Astrocyte (in vitro differentiated cells and primary cell): ENCODE data around the gene SCAI. TPM values are rescaled to one million over a fixed set of nuclear protein-coding genes. Genes with fewer than 3 reads are reported as not detected.

Experiments used
- DNase-seq: peaks from one replicate; pipeline ENCODE4 v3.0.0-alpha.2; 2010; ENCODE audit warnings: low read depth
- FAIRE-seq: peaks from 2 replicates; lab custom pipeline; 2011; peaks lifted over from hg19 to GRCh38; lab: Jason Lieb, UNC
- H2AFZ ChIP-seq: 2 replicates; pipeline ENCODE4 v1.6.0; 2012; ENCODE audit warnings: low read depth, low read length, inconsistent platforms
- H3K27ac ChIP-seq: 2 replicates; pipeline ENCODE4 v1.5.1; 2011; ENCODE audit warnings: low read depth, low read length, inconsistent platforms
- H3K27me3 ChIP-seq: 2 replicates; pipeline ENCODE4 v1.6.0; 2011; ENCODE audit warnings: low read length, inconsistent platforms; ENCODE audit not compliant: insufficient read depth
- H3K36me3 ChIP-seq: 2 replicates; pipeline ENCODE4 v1.5.1; 2011; ENCODE audit warnings: low read length, inconsistent platforms; ENCODE audit not compliant: insufficient read depth
- H3K4me1 ChIP-seq: 2 replicates; pipeline ENCODE4 v1.5.1; 2011; ENCODE audit warnings: low read length, inconsistent platforms; ENCODE audit not compliant: insufficient read depth
- H3K4me2 ChIP-seq: 2 replicates; pipeline ENCODE4 v1.6.0; 2012; ENCODE audit warnings: low read length, inconsistent platforms
- H3K4me3 ChIP-seq: 2 replicates; pipeline ENCODE4 v1.5.1; 2011; ENCODE audit warnings: low read depth, mild to moderate bottlenecking, low read length, inconsistent platforms; ENCODE audit not compliant: insufficient read depth
- H3K79me2 ChIP-seq: 2 replicates; pipeline ENCODE4 v1.6.0; 2012; ENCODE audit warnings: mild to moderate bottlenecking, low read length, inconsistent platforms; ENCODE audit not compliant: insufficient read depth
- H3K9ac ChIP-seq: 2 replicates; pipeline ENCODE4 v1.6.0; 2012; ENCODE audit warnings: mild to moderate bottlenecking, low read length, inconsistent platforms
- H3K9me3 ChIP-seq: 2 replicates; pipeline ENCODE4 v1.5.1; 2012; ENCODE audit warnings: low read depth, mild to moderate bottlenecking, low read length, inconsistent platforms; ENCODE audit not compliant: insufficient read depth
- H4K20me1 ChIP-seq: 2 replicates; pipeline ENCODE4 v1.6.0; 2012; ENCODE audit warnings: low read length, inconsistent platforms; ENCODE audit not compliant: insufficient read depth
- H3K27ac Mint-ChIP-seq: one replicate; pipeline ENCODE4 v1.8.0; 2021; ENCODE audit warnings: mild to moderate bottlenecking, mixed read lengths; ENCODE audit not compliant: unreplicated experiment
- H3K27me3 Mint-ChIP-seq: one replicate; pipeline ENCODE4 v1.8.0; 2021; ENCODE audit warnings: low read depth, mixed read lengths; ENCODE audit not compliant: unreplicated experiment
- H3K36me3 Mint-ChIP-seq: one replicate; pipeline ENCODE4 v1.8.0; 2021; ENCODE audit warnings: low read depth, mixed read lengths; ENCODE audit not compliant: unreplicated experiment
- H3K4me1 Mint-ChIP-seq: one replicate; pipeline ENCODE4 v1.8.0; 2021; ENCODE audit warnings: low read depth, mixed read lengths; ENCODE audit not compliant: unreplicated experiment
- H3K4me3 Mint-ChIP-seq: one replicate; pipeline ENCODE4 v1.8.0; 2021; ENCODE audit warnings: mild to moderate bottlenecking, moderate library complexity, mixed read lengths; ENCODE audit not compliant: unreplicated experiment
- H3K9me3 Mint-ChIP-seq: one replicate; pipeline ENCODE4 v1.8.0; 2021; ENCODE audit warnings: mild to moderate bottlenecking, mixed read lengths; ENCODE audit not compliant: unreplicated experiment
- EZH2 ChIP-seq: IDR thresholded peaks from 2 replicates; pipeline ENCODE4 v1.6.1; 2012; ENCODE audit warnings: mild to moderate bottlenecking, low read length, inconsistent platforms; ENCODE audit not compliant: insufficient read depth
- total RNA-seq: library from RNA; stranded (reverse); gene quantifications from 2 replicates; pipeline ENCODE4 v1.2.1, GENCODE V29; 2021
- TF ChIP-seq, protein P1 (sequence below): IDR thresholded peaks from 2 replicates; pipeline ENCODE4 v1.5.1; 2011; ENCODE audit warnings: low read depth, mild to moderate bottlenecking, inconsistent platforms, low read length, moderate library complexity; ENCODE audit not compliant: insufficient read depth

The SCAI gene
- total RNA-seq, 1 donor from 2014 or later = 6.8 TPM

DNA sequence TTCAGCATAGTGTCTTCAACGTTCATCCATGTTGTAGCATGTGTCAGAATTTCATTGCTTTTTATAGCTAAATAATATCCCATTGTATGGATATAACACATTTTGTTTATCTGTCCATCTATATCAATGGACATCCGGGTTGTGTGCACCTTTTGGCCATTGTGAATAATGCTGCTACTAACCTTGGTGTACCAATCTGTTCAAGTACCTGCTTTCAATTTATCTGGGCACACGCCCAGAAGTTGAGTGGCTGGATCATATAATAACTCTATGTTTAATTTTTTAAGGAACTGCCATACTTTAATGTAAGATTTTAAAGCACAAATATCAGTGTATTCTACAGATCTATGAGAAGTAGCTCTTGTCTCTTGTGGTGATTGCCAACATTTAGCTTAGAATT, 43.5 kb downstream of the SCAI start:
- H3K27me3 Mint-ChIP-seq = no peaks in the 10 kb centered on the region

DNA sequence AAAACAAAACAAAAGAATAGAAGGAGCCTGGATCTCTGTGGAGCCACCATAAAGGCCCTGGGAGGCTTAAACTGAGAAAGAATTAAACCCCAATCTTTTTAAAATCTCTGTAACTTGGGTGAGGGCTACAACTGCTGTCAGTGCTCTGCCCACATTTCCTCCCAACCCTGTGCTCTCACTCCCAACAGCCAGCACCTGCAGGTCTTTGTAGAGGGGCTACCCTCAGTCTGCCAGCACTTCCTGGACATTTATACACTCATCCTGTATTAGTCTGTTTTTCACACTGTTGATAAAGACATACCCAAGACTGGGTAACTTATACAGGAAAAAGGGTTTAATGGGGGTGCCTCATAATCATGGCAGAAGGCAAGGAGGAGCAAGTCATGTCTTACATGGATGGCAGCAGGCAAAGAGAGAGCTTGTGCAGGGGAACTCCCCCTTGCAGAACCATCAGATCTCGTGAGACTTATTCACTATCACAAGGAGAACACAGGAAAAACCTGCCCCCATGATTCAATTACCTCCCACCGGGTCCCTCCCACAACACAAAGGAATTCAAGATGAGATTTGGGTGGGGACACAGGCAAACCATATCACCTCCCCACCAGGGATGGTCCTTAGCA, 47.4 kb downstream of the SCAI start:
- no peak overlapping the region for H3K4me3 ChIP-seq
- H3K36me3 ChIP-seq = no peaks in the 10 kb centered on the region
- H3K4me1 ChIP-seq = no peaks in the 10 kb centered on the region
- FAIRE-seq = no peak
- no peak overlapping the region for H3K27ac Mint-ChIP-seq
- peaks cover 9% of the 10 kb centered on the region for H3K4me1 Mint-ChIP-seq
- H3K79me2 ChIP-seq = no peaks in the 10 kb centered on the region
- H3K27me3 Mint-ChIP-seq = no peaks in the 10 kb centered on the region
- no peak overlapping the region for H3K4me3 Mint-ChIP-seq
- H3K9me3 ChIP-seq = no peaks in the 10 kb centered on the region
- no peak overlapping the region for H3K4me2 ChIP-seq
- peaks cover 6% of the 10 kb centered on the region for H3K36me3 Mint-ChIP-seq
- H3K9ac ChIP-seq = no peak overlapping the region
- no peak overlapping the region for H3K27ac ChIP-seq
- DNase-seq = no peak
- no peak overlapping the region for H2AFZ ChIP-seq
- no peak for TF ChIP-seq EZH2
- TF ChIP-seq, protein P1, sequence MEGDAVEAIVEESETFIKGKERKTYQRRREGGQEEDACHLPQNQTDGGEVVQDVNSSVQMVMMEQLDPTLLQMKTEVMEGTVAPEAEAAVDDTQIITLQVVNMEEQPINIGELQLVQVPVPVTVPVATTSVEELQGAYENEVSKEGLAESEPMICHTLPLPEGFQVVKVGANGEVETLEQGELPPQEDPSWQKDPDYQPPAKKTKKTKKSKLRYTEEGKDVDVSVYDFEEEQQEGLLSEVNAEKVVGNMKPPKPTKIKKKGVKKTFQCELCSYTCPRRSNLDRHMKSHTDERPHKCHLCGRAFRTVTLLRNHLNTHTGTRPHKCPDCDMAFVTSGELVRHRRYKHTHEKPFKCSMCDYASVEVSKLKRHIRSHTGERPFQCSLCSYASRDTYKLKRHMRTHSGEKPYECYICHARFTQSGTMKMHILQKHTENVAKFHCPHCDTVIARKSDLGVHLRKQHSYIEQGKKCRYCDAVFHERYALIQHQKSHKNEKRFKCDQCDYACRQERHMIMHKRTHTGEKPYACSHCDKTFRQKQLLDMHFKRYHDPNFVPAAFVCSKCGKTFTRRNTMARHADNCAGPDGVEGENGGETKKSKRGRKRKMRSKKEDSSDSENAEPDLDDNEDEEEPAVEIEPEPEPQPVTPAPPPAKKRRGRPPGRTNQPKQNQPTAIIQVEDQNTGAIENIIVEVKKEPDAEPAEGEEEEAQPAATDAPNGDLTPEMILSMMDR = no peak
- no peaks in the 10 kb centered on the region for H4K20me1 ChIP-seq
- H3K27me3 ChIP-seq = no peaks in the 10 kb centered on the region
- peaks cover 7% of the 10 kb centered on the region for H3K9me3 Mint-ChIP-seq

More for the DNA sequence above, 43.5 kb downstream of the SCAI start:
- Histone ChIP-seq H3K27ac (no peak overlapping the region), H3K4me2 (no peak overlapping the region), H2AFZ (no peak overlapping the region), H3K9me3 (no peaks in the 10 kb centered on the region), H4K20me1 (no peaks in the 10 kb centered on the region), H3K79me2 (no peaks in the 10 kb centered on the region), H3K27me3 (no peaks in the 10 kb centered on the region), H3K36me3 (no peaks in the 10 kb centered on the region), H3K4me3 (no peak overlapping the region), H3K9ac (no peak overlapping the region), H3K4me1 (no peaks in the 10 kb centered on the region)
- TF ChIP-seq, protein P1 = no peak
- no peak for TF ChIP-seq EZH2
- Mint-ChIP-seq H3K4me3 (no peak overlapping the region), H3K36me3 (peaks cover 4% of the 10 kb centered on the region), H3K27ac (no peak overlapping the region), H3K4me1 (peaks cover 9% of the 10 kb centered on the region), H3K9me3 (peaks cover 7% of the 10 kb centered on the region)
- no peak for FAIRE-seq
- DNase-seq = no peak

DNA sequence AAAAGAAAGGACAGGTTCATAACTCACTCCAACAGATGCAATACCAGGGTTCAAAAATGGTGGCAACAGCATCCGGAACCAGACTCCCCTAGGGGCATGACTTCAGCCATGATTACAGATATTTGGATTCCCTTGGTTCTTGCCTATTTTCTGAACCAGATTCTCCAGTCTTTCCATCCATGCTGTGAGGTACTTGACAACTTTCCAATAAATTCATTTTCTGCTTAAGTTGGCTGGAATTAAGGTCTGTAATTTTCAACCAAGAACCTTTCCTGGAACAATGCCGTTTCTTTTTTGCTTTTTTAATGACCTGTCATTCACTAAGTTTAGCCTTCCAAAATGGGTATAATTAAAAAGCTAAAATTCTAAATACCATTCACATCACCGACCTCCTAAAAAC, 52.2 kb downstream of the SCAI start:
- Histone ChIP-seq H2AFZ (no peak overlapping the region), H4K20me1 (no peaks in the 10 kb centered on the region), H3K36me3 (no peaks in the 10 kb centered on the region), H3K27ac (no peak overlapping the region), H3K27me3 (no peaks in the 10 kb centered on the region), H3K9ac (no peak overlapping the region), H3K79me2 (no peaks in the 10 kb centered on the region), H3K9me3 (no peaks in the 10 kb centered on the region), H3K4me3 (no peak overlapping the region), H3K4me2 (no peak overlapping the region), H3K4me1 (no peaks in the 10 kb centered on the region)
- no peaks in the 10 kb centered on the region for H3K4me1 Mint-ChIP-seq
- FAIRE-seq = no peak
- DNase-seq = no peak
- no peaks in the 10 kb centered on the region for H3K27me3 Mint-ChIP-seq
- peaks cover 6% of the 10 kb centered on the region for H3K36me3 Mint-ChIP-seq
- peaks cover 7% of the 10 kb centered on the region for H3K9me3 Mint-ChIP-seq
- H3K27ac Mint-ChIP-seq = no peak overlapping the region
- H3K4me3 Mint-ChIP-seq = no peak overlapping the region
- TF ChIP-seq EZH2 = no peak
- TF ChIP-seq, protein P1 = no peak
